Peyer's patch (tissue), 4 donors: ENCODE data around the gene OR2T27. TPM values are rescaled to one million over a fixed set of nuclear protein-coding genes. Genes with fewer than 3 reads are reported as not detected.
"Not testable (repeated sequence)": the region's sequence is repeated elsewhere in the genome, so short reads cannot be mapped to it uniquely, and the experiment has no call there.

Source experiments
- DNase-seq, 3 donors: peaks; one replicate each; pipeline ENCODE4 v3.0.0-alpha.2; 2017 to 2019
- H3K27ac ChIP-seq, 4 donors: fragments of 200-600 bp; sonication (generic); one replicate each; pipeline ENCODE4 v1.5.1; 2016 to 2019
- H3K27me3 ChIP-seq, 2 donors: fragments of 200-600 bp; sonication (generic); one replicate each; pipeline ENCODE4 v1.5.1; 2019
- H3K36me3 ChIP-seq, 3 donors: fragments of 200-600 bp; sonication (generic); one replicate each; pipeline ENCODE4 v1.5.1; 2016 to 2019
- H3K4me1 ChIP-seq, 4 donors: fragments of 200-600 bp; sonication (generic); one replicate each; pipeline ENCODE4 v1.5.1; 2016 to 2019
- H3K4me3 ChIP-seq, 4 donors: fragments of 200-600 bp; sonication (generic); 1 replicate in 3 of 4; 2 replicates in 1 of 4; pipeline ENCODE4 v1.5.1; 2016 to 2019; ENCODE audit warnings: mild to moderate bottlenecking in 1 of 4
- H3K9me3 ChIP-seq, 4 donors: fragments of 200-600 bp; sonication (generic); one replicate each; pipeline ENCODE4 v1.5.1; 2016 to 2019; ENCODE audit warnings: mild to moderate bottlenecking in 1 of 4
- CTCF ChIP-seq, 6 experiments: fragments of 450-650 bp in 4 of 6; fragments of 200-600 bp in 2 of 6; sonication (generic) in 1 of 6; IDR thresholded peaks; one replicate each; pipeline ENCODE4 v1.5.1; 2017 to 2019; ENCODE audit warnings: antibody characterized with exemption in 6 of 6, mild to moderate bottlenecking in 3 of 6, moderate library complexity in 1 of 6
- POLR2A ChIP-seq, 2 donors: fragments of 450-650 bp; IDR thresholded peaks; one replicate each; pipeline ENCODE4 v1.5.1; 2017; ENCODE audit warnings: antibody characterized with exemption in 2 of 2, mild to moderate bottlenecking in 2 of 2, moderate library complexity in 2 of 2
- total RNA-seq, 4 donors: library from RNA; depleted of rRNA; stranded (reverse); fragments of >200 nt; gene quantifications; one replicate each; pipeline ENCODE4 v1.1.0, GENCODE V29; 2016

The OR2T27 gene
- not detected for total RNA-seq

- H3K27ac ChIP-seq, H3K4me3 ChIP-seq, H3K4me1 ChIP-seq, H3K27me3 ChIP-seq, H3K36me3 ChIP-seq, DNase-seq, H3K9me3 ChIP-seq: not testable (repeated sequence)
These were observed at the start of gene OR2T27 for GRCh38 chr1:248655354-248655753. TSS of gene OR2T27 (minus strand) at chr1:248655528. CDS start at chr1:248650884, 4,644 bp downstream.

- H3K9me3 ChIP-seq: no peaks in the 10 kb centered on the region
- H3K36me3 ChIP-seq: no peaks in the 10 kb centered on the region
- H3K27me3 ChIP-seq: no peaks in the 10 kb centered on the region
- peak in 2 of 3 donors; percentile 64 to 82 for DNase-seq
- TF ChIP-seq POLR2A (IDR thresholded peaks at IDR 0.05) (no peak), CTCF (IDR thresholded peaks at IDR 0.05) (no peak)
- H3K4me3 ChIP-seq: no peak overlapping the region
- H3K4me1 ChIP-seq: peaks cover 0 to 6% (median 0%) of the 10 kb centered on the region in 4 donors
- peak overlapping the region in 2 of 4 donors; percentile 2 to 28 for H3K27ac ChIP-seq
These were observed 49.3 kb upstream of the OR2T27 start for GRCh38 chr1:248704606-248705005.

DNA sequence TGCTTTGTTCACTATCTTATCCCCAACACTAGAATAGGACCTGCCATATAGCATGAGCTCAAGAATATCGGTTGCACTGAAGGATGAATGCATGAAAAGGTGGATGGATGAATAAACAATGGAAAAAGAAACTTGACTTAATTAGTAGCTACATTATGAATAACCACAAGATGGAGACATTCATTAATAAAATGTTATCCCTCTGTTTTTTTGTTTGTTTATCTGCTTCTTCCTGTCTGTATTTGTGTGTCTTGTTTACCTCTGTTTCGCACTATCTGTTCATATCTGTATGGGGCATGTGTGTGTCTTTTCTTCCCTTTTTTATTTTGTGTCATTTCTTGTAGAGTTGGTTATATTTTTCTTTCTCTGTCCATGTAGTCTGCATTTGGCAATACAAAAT, 48.3 kb upstream of the OR2T27 start:
- Histone ChIP-seq H3K27ac (peak overlapping the region in 2 of 4 donors; percentile 42 to 59), H3K9me3 (no peaks in the 10 kb centered on the region), H3K4me3 (no peak overlapping the region), H3K36me3 (no peaks in the 10 kb centered on the region), H3K4me1 (peaks cover 0 to 6% (median 0%) of the 10 kb centered on the region in 4 donors), H3K27me3 (no peaks in the 10 kb centered on the region)
- no peak for DNase-seq
- TF ChIP-seq CTCF (IDR thresholded peaks at IDR 0.05): peak in 5 of 6 experiments; percentile 10 to 74 (median 61)
- no peak for TF ChIP-seq POLR2A (IDR thresholded peaks at IDR 0.05)

- H3K9me3 ChIP-seq: no peaks in the 10 kb centered on the region
- no peaks in the 10 kb centered on the region for H3K36me3 ChIP-seq
- peaks cover 0 to 6% (median 0%) of the 10 kb centered on the region in 4 donors for H3K4me1 ChIP-seq
- H3K4me3 ChIP-seq: no peak within 1 kb of the TSS
- no peak for TF ChIP-seq CTCF (IDR thresholded peaks at IDR 0.05)
- no peak for TF ChIP-seq POLR2A (IDR thresholded peaks at IDR 0.05)
- H3K27me3 ChIP-seq: no peaks in the 10 kb centered on the region
- no peak within 1 kb of the TSS for H3K27ac ChIP-seq
- DNase-seq: no peak
These were observed 47.4 kb upstream of the OR2T27 start, which contains the start of gene OR14I1 for GRCh38 chr1:248702714-248703113. TSS of gene OR14I1 (minus strand) at chr1:248702766.

DNA sequence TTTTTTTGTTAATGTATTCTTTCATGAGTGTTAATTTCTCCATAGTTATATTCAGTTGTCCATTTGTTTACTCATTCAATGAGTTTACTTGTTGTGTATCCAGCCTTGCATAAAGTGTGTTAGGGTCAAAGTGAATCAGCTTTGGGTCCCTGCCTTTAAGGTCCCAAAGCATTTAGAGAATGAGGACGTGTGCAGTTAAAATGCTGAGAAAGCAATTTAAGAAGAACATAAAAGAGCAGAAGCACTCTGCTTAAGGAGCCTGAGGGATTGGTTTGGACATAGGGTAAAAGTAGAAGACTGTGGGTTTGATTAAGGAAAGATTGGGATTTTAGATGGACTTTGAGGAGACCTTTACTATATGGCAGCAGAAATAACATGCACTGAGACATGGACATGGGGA, 43.8 kb upstream of the OR2T27 start:
- no peaks in the 10 kb centered on the region for H3K9me3 ChIP-seq
- H3K4me1 ChIP-seq: peaks cover 0 to 4% (median 0%) of the 10 kb centered on the region in 4 donors
- no peak overlapping the region for H3K4me3 ChIP-seq
- H3K27ac ChIP-seq: no peak overlapping the region
- H3K36me3 ChIP-seq: no peaks in the 10 kb centered on the region
- no peaks in the 10 kb centered on the region for H3K27me3 ChIP-seq
- no peak for DNase-seq
- TF ChIP-seq POLR2A (IDR thresholded peaks at IDR 0.05) (no peak), CTCF (IDR thresholded peaks at IDR 0.05) (no peak)

GRCh38 chr1:248697907-248698306, 42.6 kb upstream of the OR2T27 start:
- peak in 1 of 3 donors; percentile 52 for DNase-seq
- H3K4me3 ChIP-seq: no peak overlapping the region
- no peaks in the 10 kb centered on the region for H3K36me3 ChIP-seq
- no peaks in the 10 kb centered on the region for H3K27me3 ChIP-seq
- TF ChIP-seq CTCF (IDR thresholded peaks at IDR 0.05) (peak in 4 of 6 experiments; percentile 11 to 52 (median 40)), POLR2A (IDR thresholded peaks at IDR 0.05) (no peak)
- no peaks in the 10 kb centered on the region for H3K9me3 ChIP-seq
- H3K4me1 ChIP-seq: no peaks in the 10 kb centered on the region
- H3K27ac ChIP-seq: no peak overlapping the region
